Measurements from ENCODE around the gene DDX39B.
"Not testable (repeated sequence)": the region's sequence is repeated elsewhere in the genome, so short reads cannot be mapped to it uniquely, and the experiment has no call there.

Gene DDX39B

DNA sequence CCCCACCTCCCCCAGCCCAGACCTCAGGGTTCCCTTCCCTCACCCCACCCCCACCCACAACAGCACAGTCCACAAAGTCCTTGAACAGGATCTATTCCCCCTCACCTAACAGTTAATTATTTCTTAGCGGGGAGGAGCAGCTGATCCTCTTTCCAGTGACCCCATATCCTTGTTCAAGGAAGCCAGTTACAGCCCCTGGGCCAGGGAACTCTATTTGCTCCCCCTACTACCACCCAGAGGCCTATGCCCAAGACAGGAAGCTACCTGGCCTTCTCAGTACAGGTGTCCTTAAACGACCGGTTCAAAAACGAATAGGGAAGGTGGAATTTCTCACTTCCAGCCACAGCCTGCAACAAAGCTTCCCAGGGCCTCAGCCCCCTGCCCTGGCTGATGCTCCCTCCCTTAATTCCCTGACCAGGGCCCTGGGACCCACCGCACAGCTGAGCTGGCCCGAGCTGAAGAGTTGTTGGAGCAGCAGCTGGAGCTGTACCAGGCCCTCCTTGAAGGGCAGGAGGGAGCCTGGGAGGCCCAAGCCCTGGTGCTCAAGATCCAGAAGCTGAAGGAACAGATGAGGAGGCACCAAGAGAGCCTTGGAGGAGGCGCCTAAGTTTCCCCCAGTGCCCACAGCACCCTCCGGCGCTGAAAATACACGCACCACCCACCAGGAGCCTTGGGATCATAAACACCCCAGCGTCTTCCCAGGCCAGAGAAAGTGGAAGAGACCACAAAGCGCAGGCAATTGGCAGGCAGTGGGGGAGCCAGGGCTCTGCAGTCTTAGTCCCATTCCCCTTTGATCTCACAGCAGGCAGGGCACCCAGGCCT, 12.3 kb downstream of the DDX39B start:
- no peak for DNase-seq (ENCODE audit: low read depth in 2 of 2)

- DNase-seq (ENCODE audit: low read depth in 2 of 2): no peak
These were observed 12.9 kb downstream of the DDX39B start, which contains the start of gene MCCD1 for GRCh38 chr6:31528821-31529328. Gene MCCD1, plus strand, starts transcription at chr6:31528962. Its CDS starts 53 bp downstream, at chr6:31529015.

DNA sequence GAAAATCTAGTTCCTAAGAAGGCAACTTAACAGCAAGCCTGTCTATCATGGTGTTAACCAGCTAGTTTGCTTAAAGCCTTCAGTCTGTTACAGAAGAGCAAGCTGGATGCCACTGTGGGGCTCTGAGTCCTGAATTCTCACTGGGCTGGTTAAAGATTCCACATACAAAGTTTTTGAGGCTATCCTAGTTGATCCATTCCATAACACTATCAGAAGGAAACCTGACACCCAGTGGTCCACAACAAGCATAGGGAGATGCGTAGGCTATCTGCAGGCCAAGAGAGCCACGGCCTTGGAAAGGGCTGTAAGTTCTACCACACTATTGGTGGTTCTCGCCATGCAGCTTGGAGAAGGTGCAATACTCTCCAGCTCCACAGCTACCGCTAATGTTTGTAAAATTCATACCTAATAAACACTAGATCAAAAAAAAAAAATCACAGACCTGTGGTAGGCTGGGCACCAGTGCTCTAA, 13.5 kb downstream of the DDX39B start:
- DNase-seq (ENCODE audit: low read depth in 2 of 2): no peak

DNA sequence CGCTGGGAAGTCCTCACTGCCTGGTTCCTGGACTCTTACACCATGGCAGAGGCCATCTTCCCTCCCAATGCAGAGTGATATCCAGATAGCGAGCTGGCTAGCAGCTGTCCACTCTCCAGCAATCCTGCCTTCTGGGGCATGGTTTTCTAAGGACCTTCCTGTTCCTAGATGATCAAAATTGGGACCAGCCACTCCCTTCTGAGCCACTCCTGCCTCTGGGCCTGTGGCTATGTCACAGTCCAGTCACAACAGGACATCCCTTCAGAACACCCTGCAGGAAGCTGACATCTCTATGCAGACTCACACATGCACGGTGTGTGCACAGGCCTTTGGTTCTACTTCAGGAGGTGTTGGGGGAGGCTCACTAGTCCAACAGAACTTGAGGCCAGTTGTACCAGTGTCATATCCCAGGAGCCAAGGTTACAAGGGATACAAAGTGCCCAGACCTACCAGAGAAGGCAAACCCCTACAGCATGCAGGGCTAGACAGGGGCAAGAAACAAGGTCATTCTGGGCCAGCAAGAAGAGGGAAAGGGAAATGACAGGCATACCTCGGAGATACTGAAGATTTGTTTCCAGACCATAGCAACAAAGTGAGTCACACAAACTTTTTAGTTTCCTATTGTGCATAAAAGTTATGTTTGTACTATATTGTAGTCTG, 15.7 kb downstream of the DDX39B start:
- no peak for DNase-seq (ENCODE audit: low read depth in 2 of 2)

- DNase-seq (ENCODE audit: low read depth in 2 of 2): no peak
These were observed 16.3 kb downstream of the DDX39B start for GRCh38 chr6:31525553-31525931.

DNA sequence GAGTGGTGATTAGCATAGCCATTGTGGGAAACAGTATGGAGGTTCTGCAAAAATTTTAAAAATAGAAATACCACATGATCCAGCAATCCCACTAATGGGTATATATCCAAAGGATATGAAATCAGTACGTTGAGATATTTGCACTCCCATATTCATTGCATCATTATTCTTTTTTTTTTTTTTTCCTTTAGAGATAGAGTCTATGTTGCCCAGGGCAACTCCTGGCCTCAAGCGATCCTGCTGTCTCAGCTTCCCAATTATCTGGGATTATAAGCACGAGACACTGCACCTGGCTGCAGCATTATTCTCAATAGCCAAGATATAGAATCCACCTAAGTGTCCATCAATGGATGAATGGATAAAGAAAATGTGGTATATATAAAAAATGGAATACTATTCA, 20.0 kb downstream of the DDX39B start:
- no peak for DNase-seq (ENCODE audit: low read depth in 2 of 2)

DNA sequence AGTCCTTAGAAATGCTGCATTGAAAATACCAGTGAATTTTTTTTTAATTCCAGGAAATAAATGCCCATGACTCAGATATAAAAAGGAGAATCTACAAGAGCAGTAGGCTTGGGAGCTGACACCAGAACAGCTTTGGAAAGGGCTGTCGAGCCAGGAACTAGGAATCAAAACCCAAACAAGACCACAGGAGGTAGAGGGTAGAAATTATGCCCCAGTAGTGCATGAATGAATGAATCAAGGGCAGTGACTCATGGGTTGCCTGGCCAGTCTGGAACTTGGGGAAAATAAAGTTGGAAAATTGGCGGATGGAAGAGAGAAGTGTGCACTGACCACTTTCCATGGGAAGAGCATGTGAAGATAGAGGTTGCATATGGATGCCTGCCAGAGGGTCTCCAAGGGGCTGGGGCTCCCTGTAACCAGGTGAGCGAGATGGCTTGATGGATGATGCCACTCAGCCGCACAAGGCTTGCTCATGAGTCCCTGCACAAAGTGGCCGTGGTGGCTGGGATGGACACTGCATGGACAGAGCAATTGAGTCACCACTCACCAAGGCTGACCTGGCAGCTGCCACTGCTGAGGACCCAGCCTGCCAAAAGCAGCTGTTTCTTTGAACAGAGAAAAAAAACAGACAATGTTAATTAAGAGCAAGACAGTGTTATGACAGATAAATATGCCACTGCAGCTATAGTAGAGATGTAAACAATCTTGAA, 28.2 kb downstream of the DDX39B start:
- no peak for DNase-seq (ENCODE audit: low read depth in 2 of 2)

DNA sequence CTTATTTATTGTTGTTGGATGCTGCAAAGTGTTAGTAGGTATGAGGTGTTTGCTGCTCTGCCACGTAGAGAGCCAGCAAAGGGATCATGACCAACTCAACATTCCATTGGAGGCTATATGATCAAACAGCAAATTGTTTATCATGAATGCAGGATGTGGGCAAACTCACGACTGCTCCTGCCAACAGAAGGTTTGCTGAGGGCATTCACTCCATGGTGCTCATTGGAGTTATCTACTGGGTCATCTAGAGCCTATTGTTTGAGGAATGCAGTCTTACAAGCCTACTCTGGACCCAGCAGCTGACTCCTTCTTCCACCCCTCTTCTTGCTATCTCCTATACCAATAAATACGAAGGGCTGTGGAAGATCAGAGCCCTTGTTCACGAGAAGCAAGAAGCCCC, 31.8 kb downstream of the DDX39B start:
- DNase-seq (ENCODE audit: low read depth in 2 of 2): no peak

DNA sequence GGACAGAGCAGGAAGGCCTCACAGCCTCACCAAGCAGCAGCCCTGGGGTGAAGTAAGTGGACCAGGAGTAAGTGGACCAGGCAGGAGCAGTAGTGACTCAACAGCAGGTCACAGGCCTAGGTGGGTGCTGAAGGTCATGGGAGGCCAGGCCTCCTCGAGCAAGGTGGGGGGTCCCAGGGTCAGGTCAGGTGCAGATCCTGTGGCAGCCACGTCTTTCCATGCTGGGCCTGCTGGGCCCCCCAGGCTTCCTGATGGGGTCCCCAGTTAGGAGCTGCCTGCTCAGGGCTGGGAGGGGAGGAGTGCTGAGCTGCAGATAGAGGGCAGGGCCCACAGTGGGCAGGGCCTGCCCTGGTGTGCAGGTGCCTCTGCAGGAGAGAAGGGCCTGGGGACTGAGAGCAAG, 32.8 kb downstream of the DDX39B start:
- DNase-seq (ENCODE audit: low read depth in 2 of 2): not testable (repeated sequence)

- DNase-seq (ENCODE audit: low read depth in 2 of 2): no peak
These were observed 39.2 kb downstream of the DDX39B start for GRCh38 chr6:31502586-31502985.

GRCh38 chr6:31499648-31500047, 42.2 kb downstream of the DDX39B start:
- DNase-seq (ENCODE audit: low read depth in 2 of 2): not testable (repeated sequence)

- DNase-seq (ENCODE audit: low read depth in 2 of 2): no peak
These were observed 43.1 kb downstream of the DDX39B start for GRCh38 chr6:31498748-31499147.

GRCh38 chr6:31497531-31498476, 44.0 kb downstream of the DDX39B start, which contains the start of gene MICB:
Gene MICB, plus strand, starts transcription at chr6:31498145. Its CDS starts 49 bp downstream, at chr6:31498194.
- peak; percentile 77 to 79 for DNase-seq (ENCODE audit: low read depth in 2 of 2)

DNA sequence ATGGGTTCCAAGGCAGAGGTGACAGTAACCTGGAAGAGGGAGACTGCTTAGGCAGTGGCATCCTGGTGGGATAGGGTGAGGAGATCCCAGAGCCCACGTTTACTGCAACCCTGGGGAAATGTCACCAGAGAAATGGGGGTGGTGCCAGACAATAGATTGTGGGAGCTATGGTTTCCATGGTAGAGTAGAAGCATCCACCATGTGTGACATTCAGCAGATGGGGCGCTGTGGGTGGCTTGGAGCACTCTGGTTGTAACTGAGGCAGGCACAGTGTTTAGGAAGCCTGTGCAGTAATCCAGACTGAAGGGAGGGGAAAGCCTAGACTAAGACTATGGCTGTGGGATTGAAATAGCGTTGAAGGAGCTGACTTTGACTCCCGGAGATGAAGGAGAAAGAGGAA, 45.0 kb downstream of the DDX39B start:
- DNase-seq (ENCODE audit: low read depth in 2 of 2): not testable (repeated sequence)

DNA sequence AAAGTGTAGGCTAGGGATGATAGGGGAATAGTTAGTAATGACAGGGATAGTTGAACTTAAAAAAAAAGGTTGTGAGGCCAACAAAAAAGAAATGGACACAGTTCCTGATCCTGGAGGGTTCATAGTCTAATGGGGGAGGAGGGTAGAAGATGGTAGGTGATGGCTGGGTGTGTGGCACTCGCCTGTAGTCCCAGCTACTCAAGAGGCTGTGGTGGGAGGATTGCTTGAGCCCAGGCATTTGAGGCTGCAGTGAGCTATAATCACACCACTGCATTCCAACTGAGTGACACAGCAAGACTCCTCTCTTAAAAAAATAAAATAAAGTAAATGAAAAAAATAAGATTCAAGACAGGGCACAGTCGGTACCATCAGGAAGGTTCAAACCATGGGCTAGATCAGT, 46.2 kb downstream of the DDX39B start:
- DNase-seq (ENCODE audit: low read depth in 2 of 2): no peak

GRCh38 chr6:31493875-31494694, 47.7 kb downstream of the DDX39B start:
- DNase-seq (ENCODE audit: low read depth in 2 of 2): peak; percentile 61 to 79

DNA sequence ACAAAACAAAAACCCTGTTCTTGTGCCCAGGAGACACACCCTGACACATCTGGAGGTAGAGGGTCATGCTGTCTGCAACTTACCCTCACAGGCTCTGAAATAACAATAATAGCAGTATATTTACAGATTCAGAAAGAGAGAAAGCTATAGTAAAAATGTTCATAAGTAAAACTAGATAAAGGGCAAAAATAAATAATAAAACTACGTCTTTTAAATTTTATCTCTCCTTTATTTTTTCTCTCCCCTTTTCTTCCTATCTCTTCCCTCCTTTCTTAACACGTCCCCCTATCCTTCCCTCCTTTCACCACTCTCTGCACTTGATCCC, 48.3 kb downstream of the DDX39B start:
- DNase-seq (ENCODE audit: low read depth in 2 of 2): not testable (repeated sequence)

DNA sequence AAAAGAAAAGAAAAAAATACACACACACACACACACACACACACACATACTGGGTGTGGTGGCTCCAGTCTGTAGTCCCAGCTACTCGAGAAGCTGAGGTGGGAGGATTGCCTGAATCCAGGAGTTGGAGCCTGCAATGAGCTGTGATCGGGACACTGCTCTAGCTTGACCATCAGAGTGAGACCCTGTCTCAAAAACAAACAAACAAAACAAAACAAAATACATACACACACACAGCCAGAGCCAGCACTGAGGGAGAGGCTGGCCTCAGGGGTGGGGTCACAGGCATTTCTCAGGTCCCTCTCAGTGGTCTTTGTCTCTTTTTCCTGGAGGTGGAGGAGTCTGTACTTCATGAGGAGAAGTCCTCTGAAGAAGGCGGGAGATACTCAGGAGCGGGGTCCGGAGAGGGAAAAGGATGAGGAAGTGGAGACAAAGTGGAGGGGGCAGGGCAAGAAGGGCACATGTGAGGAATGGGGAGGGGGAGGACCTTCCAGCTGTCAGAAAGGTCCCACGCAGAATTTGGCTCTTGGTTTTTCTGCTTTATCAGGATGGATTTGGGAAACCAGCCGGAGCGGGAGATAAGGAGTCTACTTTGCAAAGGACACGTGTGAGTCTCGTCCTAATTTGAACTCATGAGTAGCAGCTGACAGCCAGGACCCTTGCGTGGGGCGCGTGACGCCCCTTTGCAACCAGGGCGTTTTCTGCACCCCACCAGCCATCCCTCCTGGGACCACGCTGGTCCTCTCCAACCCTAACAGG, 51.5 kb downstream of the DDX39B start:
- no peak for DNase-seq (ENCODE audit: low read depth in 2 of 2)

DNA sequence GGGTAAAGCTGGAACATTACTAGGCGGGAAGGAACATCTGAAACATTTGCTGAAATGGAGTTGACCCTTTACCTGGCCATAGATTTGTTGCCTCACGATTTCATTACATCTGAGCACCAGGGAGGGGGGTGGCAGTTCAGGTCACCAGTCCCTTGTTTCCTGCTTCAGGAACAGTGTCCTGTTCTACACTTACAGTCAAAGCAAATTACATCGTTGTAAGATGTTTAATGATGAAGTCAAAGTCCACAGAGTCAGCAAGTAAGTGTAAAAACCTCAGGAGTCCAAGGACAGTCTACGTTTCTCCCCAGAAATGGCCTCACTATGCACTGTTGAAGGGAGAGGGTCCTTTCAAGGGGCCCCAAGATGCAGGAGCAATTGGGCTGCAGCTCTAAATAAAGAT, 52.7 kb downstream of the DDX39B start:
- DNase-seq (ENCODE audit: low read depth in 2 of 2): no peak
